GM12878 (cell line): ENCODE data around the gene CDH1. TPM values are rescaled to one million over a fixed set of nuclear protein-coding genes. Genes with fewer than 3 reads are reported as not detected.

Experiments used
- ATAC-seq: fragments of 200-7000 bp; cut with Tn5 transposase; 3 replicates; pipeline ENCODE4 v1.9.1; 2020; ENCODE audit warnings: mild to moderate bottlenecking, moderate library complexity
- BruUV-seq: library from RNA; stranded (reverse); fragments of 400-500 nt; replicated peaks from 2 replicates; lab custom pipeline; 2021; lab: Mats Ljungman, UMichigan
- CTCF ChIA-PET: fragments of 300-600 bp; sonication (Branson Sonifier 250); formaldehyde crosslinking; extraction: SDS; loops from one replicate; lab custom pipeline; 2021; ENCODE audit warnings: inconsistent platforms; lab: Yijun Ruan, JAX
- POLR2A ChIA-PET: fragments of 350-600 bp; formaldehyde crosslinking; extraction: SDS; loops from one replicate; lab custom pipeline; 2021; ENCODE audit warnings: inconsistent platforms; lab: Charles Lee
- RAD21 ChIA-PET: fragments of 300-600 bp; sonication (Branson Sonifier 250); formaldehyde crosslinking; loops from one replicate; lab custom pipeline; 2023; ENCODE audit warnings: antibody characterized with exemption; ENCODE audit not compliant: unreplicated experiment; lab: Charles Lee
- SMC1A ChIA-PET: fragments of 300-600 bp; sonication (Branson Sonifier 250); formaldehyde crosslinking; loops from one replicate; lab custom pipeline; 2023; ENCODE audit not compliant: unreplicated experiment, uncharacterized antibody; lab: Charles Lee
- DNase-seq: peaks from one replicate; pipeline ENCODE4 v3.0.0-alpha.2; 2011; ENCODE audit warnings: low read depth, low spot score
- FAIRE-seq: peaks from 3 replicates; lab custom pipeline; 2011; peaks lifted over from hg19 to GRCh38; lab: Jason Lieb, UNC
- H2AFZ ChIP-seq: 2 replicates; pipeline ENCODE4 v1.6.0; 2011; ENCODE audit warnings: low read depth, low read length, control low read depth; ENCODE audit not compliant: control insufficient read depth
- H3K27ac ChIP-seq: 2 replicates; pipeline ENCODE4 v1.5.1; 2011; ENCODE audit warnings: control low read depth; ENCODE audit not compliant: control insufficient read depth, insufficient read depth
- H3K27me3 ChIP-seq, 2 experiments: replicated peaks in 1 of 2; 2 replicates each; pipeline versions ENCODE4 v1.6.0 to v1.6.1; 2011; ENCODE audit warnings: low read length in 1 of 2; ENCODE audit not compliant: control insufficient read depth in 2 of 2, insufficient read depth in 2 of 2
- H3K36me3 ChIP-seq, 2 experiments: 2 replicates each; pipeline ENCODE4 v1.5.1; 2011; ENCODE audit warnings: low read length in 1 of 2; ENCODE audit not compliant: control insufficient read depth in 2 of 2, insufficient read depth in 2 of 2
- H3K4me1 ChIP-seq: 2 replicates; pipeline ENCODE4 v1.6.1; 2011; ENCODE audit warnings: mild to moderate bottlenecking, low read length, moderate library complexity, mixed read lengths; ENCODE audit not compliant: control insufficient read depth, insufficient read depth
- H3K4me2 ChIP-seq: 2 replicates; pipeline ENCODE4 v1.6.0; 2011; ENCODE audit warnings: control low read depth; ENCODE audit not compliant: control insufficient read depth, insufficient read depth
- H3K4me3 ChIP-seq: fragments of 200-600 bp; sonication (generic); 2 replicates; pipeline ENCODE4 v1.5.1; 2016
- H3K79me2 ChIP-seq: 2 replicates; pipeline ENCODE4 v1.6.0; 2011; ENCODE audit warnings: low read length; ENCODE audit not compliant: control insufficient read depth, insufficient read depth
- H3K9ac ChIP-seq: 2 replicates; pipeline ENCODE4 v1.8.0; 2011; ENCODE audit warnings: low read length, control low read depth, mixed read lengths; ENCODE audit not compliant: control insufficient read depth, insufficient read depth
- H3K9me3 ChIP-seq: replicated peaks from 3 replicates; pipeline ENCODE4 v1.5.1; 2011; ENCODE audit warnings: mild to moderate bottlenecking, low read length; ENCODE audit not compliant: control insufficient read depth, insufficient read depth
- H4K20me1 ChIP-seq: 2 replicates; pipeline ENCODE4 v1.6.0; 2011; ENCODE audit not compliant: control insufficient read depth, insufficient read depth
- CTCF ChIP-seq, 3 experiments: IDR thresholded peaks in 2 of 3; conservative IDR thresholded peaks in 1 of 3; 2 replicates each; pipeline ENCODE4 v1.5.1; 2011; ENCODE audit warnings: low read depth in 3 of 3, low read length in 3 of 3, mild to moderate bottlenecking in 3 of 3, control low read depth in 2 of 3, moderate library complexity in 2 of 3, inconsistent platforms in 1 of 3, mixed read lengths in 1 of 3; ENCODE audit not compliant: control insufficient read depth in 2 of 3, insufficient read depth in 1 of 3; ENCODE audit errors: extremely low read depth in 1 of 3
- EED ChIP-seq: sonication (generic); IDR thresholded peaks from 2 replicates; pipeline ENCODE4 v1.6.1; 2016; ENCODE audit warnings: antibody characterized with exemption, low read depth
- EZH2 ChIP-seq: IDR thresholded peaks from 2 replicates; pipeline ENCODE4 v1.6.1; 2012; ENCODE audit warnings: low read depth, mild to moderate bottlenecking, control low read depth, inconsistent platforms, low read length, borderline replicate concordance; ENCODE audit not compliant: control insufficient read depth
- GABPA ChIP-seq: IDR thresholded peaks from 2 replicates; pipeline ENCODE4 v1.6.1; 2014; ENCODE audit warnings: antibody characterized with exemption, low read depth, mild to moderate bottlenecking, inconsistent platforms
- IRF5 ChIP-seq: fragments of 450-650 bp; IDR thresholded peaks from 2 replicates; pipeline ENCODE4 v1.6.1; 2017; ENCODE audit warnings: borderline replicate concordance
- KDM1A ChIP-seq: fragments of 200-600 bp; sonication (generic); IDR thresholded peaks from 2 replicates; pipeline ENCODE4 v1.6.1; 2016; ENCODE audit warnings: borderline replicate concordance
- LARP7 ChIP-seq: fragments of 450-650 bp; IDR thresholded peaks from 2 replicates; pipeline ENCODE4 v1.6.1; 2017; ENCODE audit warnings: mild to moderate bottlenecking
- MEF2B ChIP-seq: fragments of 450-650 bp; IDR thresholded peaks from 2 replicates; pipeline ENCODE4 v1.6.1; 2018; ENCODE audit warnings: mild to moderate bottlenecking, moderate library complexity; ENCODE audit not compliant: partially characterized antibody, poor library complexity, severe bottlenecking
- MYB ChIP-seq: fragments of 150-350 bp; IDR thresholded peaks from 2 replicates; pipeline ENCODE4 v1.6.1; 2014; ENCODE audit warnings: mild to moderate bottlenecking, low read depth, low read length, borderline replicate concordance
- NBN ChIP-seq: fragments of 450-650 bp; IDR thresholded peaks from 2 replicates; pipeline ENCODE4 v1.6.1; 2016
- NFYA ChIP-seq: IDR thresholded peaks from 2 replicates; pipeline ENCODE4 v1.6.1; 2011; ENCODE audit warnings: low read depth, mild to moderate bottlenecking, low read length, improper control_type of control experiment, borderline replicate concordance
- NR2C1 ChIP-seq: fragments of 450-650 bp; IDR thresholded peaks from 2 replicates; pipeline ENCODE4 v1.6.1; 2017; ENCODE audit warnings: antibody characterized with exemption, mild to moderate bottlenecking, moderate library complexity
- PML ChIP-seq: IDR thresholded peaks from 2 replicates; pipeline ENCODE4 v1.6.1; 2012; ENCODE audit warnings: low read length, inconsistent platforms
- SMAD1 ChIP-seq: fragments of 450-650 bp; IDR thresholded peaks from 2 replicates; pipeline ENCODE4 v1.6.1; 2018; ENCODE audit warnings: mild to moderate bottlenecking, low read depth; ENCODE audit not compliant: partially characterized antibody
- SP1 ChIP-seq: IDR thresholded peaks from one replicate; pipeline ENCODE4 v1.6.1; 2011; ENCODE audit warnings: low read depth, low read length
- SUPT20H ChIP-seq: IDR thresholded peaks from 2 replicates; pipeline ENCODE4 v1.6.1; 2011; ENCODE audit warnings: low read depth, mild to moderate bottlenecking, low read length, moderate library complexity, borderline replicate concordance; ENCODE audit not compliant: control insufficient read depth
- TAF1 ChIP-seq: IDR thresholded peaks from 2 replicates; pipeline ENCODE4 v1.6.1; 2011; ENCODE audit warnings: mild to moderate bottlenecking, low read depth, low read length, borderline replicate concordance
- WGBS: methylation state at CpG from one replicate; pipeline ENCODE4 v1.1.6; 2016; ENCODE audit warnings: low lambda C conversion rate; ENCODE audit not compliant: insufficient replicate concordance, insufficient coverage; ENCODE audit errors: missing lambda C conversion rate; 5-methylcytosine and 5-hydroxymethylcytosine counted together
- in situ Hi-C: fragments of 300-500 bp; cut with MboI; formaldehyde crosslinking; loops from 9 replicates; pipeline ENCODE4 v1.14.3; 2018; ENCODE audit warnings: mixed read lengths
- intact Hi-C: fragments of 100-400 bp; cut with micrococcal nuclease; formaldehyde crosslinking; loops from one replicate; pipeline ENCODE4 v1.14.2; 2022; ENCODE audit not compliant: unreplicated experiment
- polyA plus RNA-seq, 11 experiments: library from polyadenylated mRNA; depleted of rRNA in 4 of 11; unstranded in 6 of 11; stranded (reverse) in 5 of 11; fragments of >200 nt; fragmentation: Nextera tagmentation in 4 of 11; fragmentation: Illumina TruSeq in 1 of 11; extraction: Ambion mirVana in 4 of 11; extraction: Trizol in 1 of 11; gene quantifications; 1 replicate in 1 of 11; 2 replicates in 10 of 11; pipeline versions ENCODE4 v1.2.1 to v1.2.3, GENCODE V29; 2011 to 2016; ENCODE audit warnings: inconsistent platforms in 2 of 11, missing spikeins in 2 of 11, low read depth in 1 of 11
- total RNA-seq, 4 experiments: library from RNA; depleted of rRNA in 3 of 4; stranded (reverse); fragments of >200 nt in 3 of 4; fragmentation: Illumina TruSeq in 1 of 4; extraction: Trizol in 1 of 4; gene quantifications; 2 replicates each; pipeline versions ENCODE4 v1.2.1 to v1.2.3, GENCODE V29; 2013 to 2021

The CDH1 gene
- total and polyA plus RNA-seq, 10 of the 15 experiments (the other 5 are each of a cell fraction or from before 2014, with no cell fraction given), result 2.2 to 30.6 (median 17.7) TPM

GRCh38 chr16:68776821-68777485 lies 39.9 kb downstream of the CDH1 start (continued):
- no peak for TF ChIP-seq IRF5

GRCh38 chr16:68778551-68779231 lies 41.6 kb downstream of the CDH1 start:
- RAD21 ChIA-PET, result interaction anchor here (1.2 to 1.8 kb wide), 2 partner anchors 11 to 22 kb away, joined by 4 to 5 read pairs; no protein-coding TSS in a partner anchor
- intact Hi-C loops, result no loop called here
- Histone ChIP-seq H4K20me1 (no peaks in the 10 kb centered on the region), H2AFZ (no peak overlapping the region), H3K4me3 (no peak overlapping the region), H3K9me3 (no peaks in the 10 kb centered on the region; the same call in 2 of the 3 replicates), H3K36me3 (no peaks in the 10 kb centered on the region), H3K27me3 (no peaks in the 10 kb centered on the region), H3K4me1 (peaks cover 53% of the 10 kb centered on the region), H3K79me2 (no peaks in the 10 kb centered on the region), H3K4me2 (no peak overlapping the region), H3K27ac (peak overlapping the region; percentile 29; the same call in 1 of the 2 replicates), H3K9ac (no peak overlapping the region)
- no TSS peak for BruUV-seq
- in situ Hi-C loops, result no loop called here
- 53% methylated on average over 6 of the region's 6 CpGs for WGBS
- FAIRE-seq (no peak), ATAC-seq (no peak), DNase-seq (no peak)
- SMC1A ChIA-PET, result interaction anchor here (1.0 to 4.3 kb wide), 6 partner anchors 10 to 22 kb away, joined by 3 to 33 read pairs (median 3); no protein-coding TSS in a partner anchor
- TF ChIP-seq MEF2B (no peak), MYB (no peak), NBN (no peak), NR2C1 (no peak), SMAD1 (no peak), KDM1A (no peak), SUPT20H (no peak), CTCF (IDR thresholded peaks at IDR 0.05 in 2 of 3, conservative IDR thresholded peaks at IDR 0.05 in 1 of 3; ENCODE audit: control insufficient read depth in 2 of 3, extremely low read depth in 1 of 3, insufficient read depth in 1 of 3, low read depth in 3 of 3, low read length in 3 of 3) (no peak), EZH2 (no peak), LARP7 (no peak), GABPA (no peak), SP1 (no peak), TAF1 (no peak), NFYA (no peak), EED (no peak), PML (no peak)
- POLR2A ChIA-PET, result interaction anchor here (0.6 kb wide), 1 partner anchor 49 kb away, joined by 3 read pairs; no protein-coding TSS in a partner anchor
- CTCF ChIA-PET, result interaction anchor here (4.1 kb wide), 1 partner anchor 21 kb away, joined by 27 read pairs; no protein-coding TSS in a partner anchor
